GM18951 (cell line): Measurements from ENCODE around the gene DEGS2.

Experiments used
- POLR2A ChIP-seq: IDR thresholded peaks from 4 replicates; pipeline ENCODE4 v1.6.1; 2011; ENCODE audit warnings: mild to moderate bottlenecking; ENCODE audit not compliant: insufficient read length, insufficient read depth; ENCODE audit errors: extremely low read depth
- in situ Hi-C: fragments of 300-500 bp; cut with MboI; formaldehyde crosslinking; loops from one replicate; pipeline ENCODE4 v1.12.0; 2022; ENCODE audit warnings: low sequenced_read_pairs, mixed read lengths, inconsistent platforms; ENCODE audit not compliant: unreplicated experiment

DEGS2 gene

GRCh38 chr14:100127853-100128455 is 31.5 kb downstream of the DEGS2 start:
- TF ChIP-seq POLR2A = no peak
- in situ Hi-C loops = no loop called here

GRCh38 chr14:100126401-100126800 is 33.0 kb downstream of the DEGS2 start:
- no peak for TF ChIP-seq POLR2A
- in situ Hi-C loops = no loop called here

- in situ Hi-C loops = loop anchor here (25.0 kb wide), 1 partner anchor 137 kb away; no protein-coding TSS in a partner anchor
- no peak for TF ChIP-seq POLR2A
Observed at GRCh38 chr14:100124551-100125088, 34.8 kb downstream of the DEGS2 start.

- TF ChIP-seq POLR2A = no peak
- in situ Hi-C loops = loop anchor here (25.0 kb wide), 1 partner anchor 136 kb away; no protein-coding TSS in a partner anchor
Observed at GRCh38 chr14:100123618-100124017, 35.8 kb downstream of the DEGS2 start.

GRCh38 chr14:100122481-100123223 is 36.8 kb downstream of the DEGS2 start:
- in situ Hi-C loops = loop anchor here (25.0 kb wide), 1 partner anchor 135 kb away; no protein-coding TSS in a partner anchor
- TF ChIP-seq POLR2A = no peak

GRCh38 chr14:100121643-100122480 is 37.6 kb downstream of the DEGS2 start:
- in situ Hi-C loops = loop anchor here (25.0 kb wide), 1 partner anchor 135 kb away; no protein-coding TSS in a partner anchor

GRCh38 chr14:100120522-100121269 is 38.7 kb downstream of the DEGS2 start:
- no peak for TF ChIP-seq POLR2A
- in situ Hi-C loops = loop anchor here (25.0 kb wide), 1 partner anchor 133 kb away; no protein-coding TSS in a partner anchor

More at GRCh38 chr14:100121643-100122480, 37.6 kb downstream of the DEGS2 start:
- peak; percentile 16 for TF ChIP-seq POLR2A

- TF ChIP-seq POLR2A = no peak
- in situ Hi-C loops = loop anchor here (25.0 kb wide), 1 partner anchor 132 kb away; no protein-coding TSS in a partner anchor
Observed at GRCh38 chr14:100119251-100119650, 40.2 kb downstream of the DEGS2 start.

GRCh38 chr14:100118396-100119011 is 40.9 kb downstream of the DEGS2 start:
- no peak for TF ChIP-seq POLR2A
- in situ Hi-C loops = loop anchor here (25.0 kb wide), 1 partner anchor 131 kb away; no protein-coding TSS in a partner anchor

GRCh38 chr14:100117633-100118395 is 41.6 kb downstream of the DEGS2 start:
- in situ Hi-C loops = loop anchor here (25.0 kb wide), 1 partner anchor 131 kb away; no protein-coding TSS in a partner anchor

GRCh38 chr14:100117026-100117425 is 42.4 kb downstream of the DEGS2 start:
- no peak for TF ChIP-seq POLR2A
- in situ Hi-C loops = loop anchor here (25.0 kb wide), 1 partner anchor 130 kb away; no protein-coding TSS in a partner anchor

More at GRCh38 chr14:100117633-100118395, 41.6 kb downstream of the DEGS2 start:
- TF ChIP-seq POLR2A = no peak
